ENCODE measurements around the gene CHD9. TPM values are rescaled to one million over a fixed set of nuclear protein-coding genes. Genes with fewer than 3 reads are reported as not detected.
A peak's percentile ranks its signal among the peaks of the same experiment; 100 is the strongest.

The CHD9 gene
- total and polyA plus RNA-seq, 3 donors from 2014 or later: 10.4 to 67.3 (median 57.5) TPM

- 29 to 31% methylated on average over 4 of the region's 4 CpGs for WGBS, 2 donors
- TF ChIP-seq POLR2A (IDR thresholded peaks at IDR 0.05): no peak
- DNase-seq: no peak
- Histone ChIP-seq H3K27ac (peak overlapping the region in 1 of 2 donors; percentile 65), H3K4me1 (peaks cover 42% of the 10 kb centered on the region), H3K27me3 (no peaks in the 10 kb centered on the region), H3K4me3 (no peak overlapping the region), H3K9me3 (no peaks in the 10 kb centered on the region), H3K36me3 (ENCODE audit: low read depth, missing control alignments) (no peaks in the 10 kb centered on the region)
- intact Hi-C loops (cut with DNase I; ENCODE audit: low total_unique reads): loop anchor here (5.0 kb wide), 1 partner anchor 43 kb away; no protein-coding TSS in a partner anchor
Measured at GRCh38 chr16:53089434-53090285, 34.9 kb downstream of the CHD9 start.

- Histone ChIP-seq H3K27ac (peak overlapping the region in 1 of 2 donors; percentile 65), H3K9me3 (no peaks in the 10 kb centered on the region), H3K36me3 (ENCODE audit: low read depth, missing control alignments) (no peaks in the 10 kb centered on the region), H3K4me1 (peaks cover 40% of the 10 kb centered on the region), H3K27me3 (no peaks in the 10 kb centered on the region), H3K4me3 (no peak overlapping the region)
- TF ChIP-seq CTCF (IDR thresholded peaks at IDR 0.05) (no peak), POLR2A (IDR thresholded peaks at IDR 0.05) (no peak)
- intact Hi-C loops (cut with DNase I; ENCODE audit: low total_unique reads): loop anchor here (5.0 kb wide), 1 partner anchor 42 kb away; no protein-coding TSS in a partner anchor
- no peak for DNase-seq
- WGBS, 2 donors: 31 to 49% methylated on average over 5 of the region's 5 CpGs
Measured at GRCh38 chr16:53090286-53090590, 35.4 kb downstream of the CHD9 start.

GRCh38 chr16:53090591-53091411, 36.0 kb downstream of the CHD9 start:
- Histone ChIP-seq H3K4me3 (no peak overlapping the region), H3K27ac (peak overlapping the region in 1 of 2 donors; percentile 69), H3K4me1 (peaks cover 34% of the 10 kb centered on the region), H3K9me3 (no peaks in the 10 kb centered on the region), H3K36me3 (ENCODE audit: low read depth, missing control alignments) (no peaks in the 10 kb centered on the region), H3K27me3 (no peaks in the 10 kb centered on the region)
- intact Hi-C loops (cut with DNase I; ENCODE audit: low total_unique reads): loop anchor here (5.0 kb wide), 1 partner anchor 42 kb away; no protein-coding TSS in a partner anchor
- DNase-seq: peak; percentile 87
- WGBS, 2 donors: 22 to 25% methylated on average over 9 to 13 of the region's 13 CpGs
- TF ChIP-seq CTCF (IDR thresholded peaks at IDR 0.05): no peak
- no peak for TF ChIP-seq POLR2A (IDR thresholded peaks at IDR 0.05)

GRCh38 chr16:53091466-53092211, 36.8 kb downstream of the CHD9 start:
- peak overlapping the region in 1 of 2 donors; percentile 69 for H3K27ac ChIP-seq
- H3K4me1 ChIP-seq: peaks cover 28% of the 10 kb centered on the region
- no peaks in the 10 kb centered on the region for H3K36me3 ChIP-seq (ENCODE audit: low read depth, missing control alignments)
- intact Hi-C loops (cut with DNase I; ENCODE audit: low total_unique reads): loop anchor here (5.0 kb wide), 1 partner anchor 41 kb away; no protein-coding TSS in a partner anchor
- 29 to 44% methylated on average over 7 of the region's 7 CpGs for WGBS, 2 donors
- no peaks in the 10 kb centered on the region for H3K27me3 ChIP-seq
- no peaks in the 10 kb centered on the region for H3K9me3 ChIP-seq
- no peak overlapping the region for H3K4me3 ChIP-seq
- no peak for TF ChIP-seq POLR2A (IDR thresholded peaks at IDR 0.05)
- TF ChIP-seq CTCF (IDR thresholded peaks at IDR 0.05): no peak
- DNase-seq: peak; percentile 72
